Lower leg skin (tissue), 4 donors: ENCODE data around the gene IBTK. TPM values are rescaled to one million over a fixed set of nuclear protein-coding genes. Genes with fewer than 3 reads are reported as not detected.
"Not testable (repeated sequence)": the region's sequence is repeated elsewhere in the genome, so short reads cannot be mapped to it uniquely, and the experiment has no call there.

ENCODE experiments used
- DNase-seq, 2 donors: peaks; one replicate each; pipeline ENCODE4 v3.0.0-alpha.2; 2019; ENCODE audit warnings: low spot score in 2 of 2
- H3K4me3 ChIP-seq: fragments of 200-600 bp; sonication (generic); 2 replicates; pipeline ENCODE4 v1.5.1; 2017; ENCODE audit warnings: mild to moderate bottlenecking, low read depth; ENCODE audit not compliant: poor library complexity, severe bottlenecking
- POLR2A ChIP-seq, 2 donors: fragments of 450-650 bp; IDR thresholded peaks; one replicate each; pipeline ENCODE4 v1.6.1; 2016 to 2017; ENCODE audit warnings: antibody characterized with exemption in 2 of 2, mild to moderate bottlenecking in 1 of 2, moderate library complexity in 1 of 2
- WGBS, 2 donors: methylation state at CpG; one replicate each; pipeline ENCODE4 v1.1.5; 2018; 5-methylcytosine and 5-hydroxymethylcytosine counted together
- intact Hi-C: fragments of 100-400 bp; cut with DNase I; formaldehyde crosslinking; loops from one replicate; pipeline ENCODE4 v1.15.0; 2023; ENCODE audit warnings: low total_unique reads
- total RNA-seq, 4 donors: library from RNA; depleted of rRNA; stranded (reverse); fragments of >200 nt; gene quantifications; one replicate each; pipeline ENCODE4 v1.1.0, GENCODE V29; 2016
- TF ChIP-seq, protein P1 (sequence below), 3 donors: fragments of 450-650 bp; IDR thresholded peaks; one replicate each; pipeline ENCODE4 v1.5.1; 2016; ENCODE audit warnings: antibody characterized with exemption in 3 of 3, mild to moderate bottlenecking in 3 of 3, moderate library complexity in 2 of 3

Gene IBTK
- total RNA-seq, 4 donors from 2014 or later = 10.7 to 15.3 (median 12.6) TPM

- DNase-seq = no peak
- TF ChIP-seq POLR2A (IDR thresholded peaks at IDR 0.05) = no peak
- TF ChIP-seq, protein P1, sequence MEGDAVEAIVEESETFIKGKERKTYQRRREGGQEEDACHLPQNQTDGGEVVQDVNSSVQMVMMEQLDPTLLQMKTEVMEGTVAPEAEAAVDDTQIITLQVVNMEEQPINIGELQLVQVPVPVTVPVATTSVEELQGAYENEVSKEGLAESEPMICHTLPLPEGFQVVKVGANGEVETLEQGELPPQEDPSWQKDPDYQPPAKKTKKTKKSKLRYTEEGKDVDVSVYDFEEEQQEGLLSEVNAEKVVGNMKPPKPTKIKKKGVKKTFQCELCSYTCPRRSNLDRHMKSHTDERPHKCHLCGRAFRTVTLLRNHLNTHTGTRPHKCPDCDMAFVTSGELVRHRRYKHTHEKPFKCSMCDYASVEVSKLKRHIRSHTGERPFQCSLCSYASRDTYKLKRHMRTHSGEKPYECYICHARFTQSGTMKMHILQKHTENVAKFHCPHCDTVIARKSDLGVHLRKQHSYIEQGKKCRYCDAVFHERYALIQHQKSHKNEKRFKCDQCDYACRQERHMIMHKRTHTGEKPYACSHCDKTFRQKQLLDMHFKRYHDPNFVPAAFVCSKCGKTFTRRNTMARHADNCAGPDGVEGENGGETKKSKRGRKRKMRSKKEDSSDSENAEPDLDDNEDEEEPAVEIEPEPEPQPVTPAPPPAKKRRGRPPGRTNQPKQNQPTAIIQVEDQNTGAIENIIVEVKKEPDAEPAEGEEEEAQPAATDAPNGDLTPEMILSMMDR (IDR thresholded peaks at IDR 0.05) = no peak
- WGBS, 2 donors = 88 to 96% methylated on average over 2 of the region's 2 CpGs
- intact Hi-C loops = no loop called here
- no peak overlapping the region for H3K4me3 ChIP-seq
These were observed 36.2 kb downstream of the IBTK start for GRCh38 chr6:82211326-82211725.

GRCh38 chr6:82208913-82209312 is 38.6 kb downstream of the IBTK start:
- DNase-seq = no peak
- TF ChIP-seq POLR2A (IDR thresholded peaks at IDR 0.05) = no peak
- TF ChIP-seq, protein P1 (IDR thresholded peaks at IDR 0.05) = no peak
- 78 to 92% methylated on average over 4 of the region's 4 CpGs for WGBS, 2 donors
- intact Hi-C loops = no loop called here
- no peak overlapping the region for H3K4me3 ChIP-seq

DNA sequence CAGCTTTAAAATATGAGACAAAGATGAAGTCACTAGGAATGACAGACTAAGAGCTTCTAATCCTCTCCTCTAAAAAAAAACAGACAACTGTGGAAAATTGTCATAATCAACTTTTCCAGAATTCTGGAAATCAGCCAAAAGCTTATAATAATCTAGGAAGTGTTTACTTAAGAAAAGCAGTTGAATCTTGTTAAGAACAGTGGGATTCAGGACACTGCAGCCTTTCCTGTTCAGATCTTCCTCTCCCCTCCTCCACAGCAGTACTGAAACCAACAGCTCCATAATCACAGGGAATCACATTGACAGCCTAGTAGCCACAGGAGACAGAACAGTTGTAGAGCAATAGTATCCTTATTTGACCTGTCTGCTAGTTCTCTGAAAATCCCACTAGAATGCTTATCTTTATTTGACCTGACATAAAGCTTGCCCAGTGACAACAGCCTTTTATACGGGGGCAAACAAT is 41.6 kb downstream of the IBTK start:
- intact Hi-C loops = no loop called here
- no peak for TF ChIP-seq POLR2A (IDR thresholded peaks at IDR 0.05)
- TF ChIP-seq, protein P1 (IDR thresholded peaks at IDR 0.05) = no peak
- no peak overlapping the region for H3K4me3 ChIP-seq
- DNase-seq = no peak
- 50 to 67% methylated on average over 1 of the region's 1 CpG for WGBS, 2 donors

DNA sequence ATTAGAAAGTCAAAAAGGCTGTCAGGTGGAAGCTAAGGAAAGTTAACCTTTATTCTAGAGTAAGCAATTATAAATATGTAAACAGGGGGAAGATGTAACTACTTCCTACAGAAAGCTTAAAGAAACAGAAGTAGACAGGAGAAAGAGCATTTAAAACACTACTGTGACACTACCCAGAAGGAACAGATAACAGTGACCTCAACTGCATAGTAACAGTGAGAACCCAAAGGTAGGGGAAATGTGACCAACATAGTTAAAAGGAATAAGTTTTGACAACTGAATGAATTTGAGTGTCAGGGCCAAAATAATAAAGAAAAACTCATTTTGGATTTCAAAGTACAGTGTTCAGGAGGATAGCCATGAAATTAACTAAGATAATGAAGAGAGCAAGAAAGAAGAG is 43.5 kb downstream of the IBTK start:
- TF ChIP-seq, protein P1 (IDR thresholded peaks at IDR 0.05) = no peak
- no peak for TF ChIP-seq POLR2A (IDR thresholded peaks at IDR 0.05)
- no peak for DNase-seq
- intact Hi-C loops = no loop called here
- no peak overlapping the region for H3K4me3 ChIP-seq

DNA sequence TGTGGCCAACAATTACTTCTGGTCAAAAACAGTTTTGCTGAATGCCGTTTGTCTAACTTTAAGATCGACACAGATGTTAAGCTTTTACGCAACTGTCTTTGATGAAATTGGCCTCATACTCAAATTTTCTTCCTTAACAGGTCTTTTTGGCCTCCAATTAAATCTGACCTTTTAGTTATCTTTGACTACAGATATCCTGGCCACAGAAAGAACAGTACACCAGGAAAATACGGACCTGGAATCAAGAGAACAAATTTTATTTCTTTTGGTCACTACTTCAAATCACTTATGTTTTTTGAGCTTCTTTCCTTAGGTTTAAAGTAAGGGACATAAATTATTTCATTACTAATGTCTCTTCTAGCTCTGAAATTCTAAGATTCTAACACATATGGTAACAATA is 49.8 kb downstream of the IBTK start:
- H3K4me3 ChIP-seq = no peak overlapping the region
- no peak for DNase-seq
- intact Hi-C loops = no loop called here
- WGBS, 2 donors = 83 to 90% methylated on average over 4 of the region's 4 CpGs
- no peak for TF ChIP-seq POLR2A (IDR thresholded peaks at IDR 0.05)
- TF ChIP-seq, protein P1 (IDR thresholded peaks at IDR 0.05) = no peak

- intact Hi-C loops = not testable (repeated sequence)
- 88 to 98% methylated on average over 5 of the region's 5 CpGs for WGBS, 2 donors
These were observed 50.3 kb downstream of the IBTK start for GRCh38 chr6:82197245-82197644.

More at GRCh38 chr6:82197245-82197644, 50.3 kb downstream of the IBTK start:
- not testable (repeated sequence) for DNase-seq, H3K4me3 ChIP-seq
